ENCODE results near the gene FOCAD.
"Not testable (repeated sequence)": the region's sequence is repeated elsewhere in the genome, so short reads cannot be mapped to it uniquely, and the experiment has no call there.

FOCAD gene

GRCh38 chr9:20646656-20647055 is 37.4 kb upstream of the FOCAD start:
- no peak for TF ChIP-seq CTCF (IDR thresholded peaks at IDR 0.05; ENCODE audit: low read length, missing control alignments)
- no peak overlapping the region for H3K4me3 ChIP-seq (replicated peaks; ENCODE audit: low read depth, low read length)
- no peak for DNase-seq (ENCODE audit: low read depth)

- no peak overlapping the region for H3K4me3 ChIP-seq (replicated peaks; ENCODE audit: low read depth, low read length)
- DNase-seq (ENCODE audit: low read depth), result peak; percentile 44
- no peak for TF ChIP-seq CTCF (IDR thresholded peaks at IDR 0.05; ENCODE audit: low read length, missing control alignments)
Observed at GRCh38 chr9:20649381-20649780, 34.7 kb upstream of the FOCAD start.

- TF ChIP-seq CTCF (IDR thresholded peaks at IDR 0.05; ENCODE audit: low read length, missing control alignments), result no peak
- DNase-seq (ENCODE audit: low read depth), result no peak
- no peak overlapping the region for H3K4me3 ChIP-seq (replicated peaks; ENCODE audit: low read depth, low read length)
Observed at GRCh38 chr9:20650313-20650712, 33.7 kb upstream of the FOCAD start.

GRCh38 chr9:20650750-20651299 is 33.2 kb upstream of the FOCAD start:
- no peak for TF ChIP-seq CTCF (IDR thresholded peaks at IDR 0.05; ENCODE audit: low read length, missing control alignments)
- H3K4me3 ChIP-seq (replicated peaks; ENCODE audit: low read depth, low read length), result no peak overlapping the region
- no peak for DNase-seq (ENCODE audit: low read depth)

- no peak for TF ChIP-seq CTCF (IDR thresholded peaks at IDR 0.05; ENCODE audit: low read length, missing control alignments)
- no peak for DNase-seq (ENCODE audit: low read depth)
- H3K4me3 ChIP-seq (replicated peaks; ENCODE audit: low read depth, low read length), result no peak overlapping the region
Observed at GRCh38 chr9:20651939-20652338, 32.1 kb upstream of the FOCAD start.

- peak overlapping the region; percentile 61 for H3K4me3 ChIP-seq (replicated peaks; ENCODE audit: low read depth, low read length)
- not testable (repeated sequence) for DNase-seq (ENCODE audit: low read depth)
Observed at GRCh38 chr9:20658246-20658667, 25.8 kb upstream of the FOCAD start.

- no peak for TF ChIP-seq CTCF (IDR thresholded peaks at IDR 0.05; ENCODE audit: low read length, missing control alignments)
- peak; percentile 22 for DNase-seq (ENCODE audit: low read depth)
- H3K4me3 ChIP-seq (replicated peaks; ENCODE audit: low read depth, low read length), result peak overlapping the region; percentile 61
Observed at GRCh38 chr9:20658677-20659473, 25.2 kb upstream of the FOCAD start.

Measured in fibroblast of pulmonary artery (primary cell).